Measurements from ENCODE around the gene PPIP5K2. TPM values are rescaled to one million over a fixed set of nuclear protein-coding genes. Genes with fewer than 3 reads are reported as not detected.

PPIP5K2 gene
- total RNA-seq, 1 donor from 2014 or later = 57.8 TPM

- Mint-ChIP-seq H3K36me3 (ENCODE audit: low read depth) (peaks cover 22% of the 10 kb centered on the region), H3K27me3 (ENCODE audit: low read depth) (no peaks in the 10 kb centered on the region), H3K9me3 (ENCODE audit: low read depth) (peaks cover 11% of the 10 kb centered on the region), H3K4me1 (ENCODE audit: low read depth) (peaks cover 7% of the 10 kb centered on the region), H3K4me3 (ENCODE audit: unreplicated experiment) (no peak overlapping the region), H3K27ac (ENCODE audit: unreplicated experiment) (no peak overlapping the region)
- DNase-seq (ENCODE audit: low spot score) = no peak
- no peak for TF ChIP-seq CTCF (IDR thresholded peaks at IDR 0.05)
Observed at GRCh38 chr5:103089272-103089671, 30.8 kb upstream of the PPIP5K2 start.

GRCh38 chr5:103090791-103091190, 29.3 kb upstream of the PPIP5K2 start:
- peaks cover 4% of the 10 kb centered on the region for H3K9me3 Mint-ChIP-seq (ENCODE audit: low read depth)
- no peak overlapping the region for H3K4me3 Mint-ChIP-seq (ENCODE audit: unreplicated experiment)
- no peaks in the 10 kb centered on the region for H3K27me3 Mint-ChIP-seq (ENCODE audit: low read depth)
- peaks cover 11% of the 10 kb centered on the region for H3K36me3 Mint-ChIP-seq (ENCODE audit: low read depth)
- H3K4me1 Mint-ChIP-seq (ENCODE audit: low read depth) = peaks cover 7% of the 10 kb centered on the region
- no peak for TF ChIP-seq CTCF (IDR thresholded peaks at IDR 0.05)
- DNase-seq (ENCODE audit: low spot score) = no peak
- no peak overlapping the region for H3K27ac Mint-ChIP-seq (ENCODE audit: unreplicated experiment)

- peaks cover 4% of the 10 kb centered on the region for H3K9me3 Mint-ChIP-seq (ENCODE audit: low read depth)
- peaks cover 7% of the 10 kb centered on the region for H3K4me1 Mint-ChIP-seq (ENCODE audit: low read depth)
- H3K27me3 Mint-ChIP-seq (ENCODE audit: low read depth) = no peaks in the 10 kb centered on the region
- H3K27ac Mint-ChIP-seq (ENCODE audit: unreplicated experiment) = no peak overlapping the region
- peaks cover 7% of the 10 kb centered on the region for H3K36me3 Mint-ChIP-seq (ENCODE audit: low read depth)
- H3K4me3 Mint-ChIP-seq (ENCODE audit: unreplicated experiment) = no peak overlapping the region
- TF ChIP-seq CTCF (IDR thresholded peaks at IDR 0.05) = no peak
- no peak for DNase-seq (ENCODE audit: low spot score)
Observed at GRCh38 chr5:103092676-103093075, 27.4 kb upstream of the PPIP5K2 start.

- DNase-seq (ENCODE audit: low spot score) = no peak
- H3K4me1 Mint-ChIP-seq (ENCODE audit: low read depth) = peaks cover 7% of the 10 kb centered on the region
- no peak overlapping the region for H3K4me3 Mint-ChIP-seq (ENCODE audit: unreplicated experiment)
- no peaks in the 10 kb centered on the region for H3K27me3 Mint-ChIP-seq (ENCODE audit: low read depth)
- TF ChIP-seq CTCF (IDR thresholded peaks at IDR 0.05) = no peak
- no peak overlapping the region for H3K27ac Mint-ChIP-seq (ENCODE audit: unreplicated experiment)
- H3K36me3 Mint-ChIP-seq (ENCODE audit: low read depth) = peaks cover 6% of the 10 kb centered on the region
- H3K9me3 Mint-ChIP-seq (ENCODE audit: low read depth) = peaks cover 4% of the 10 kb centered on the region
Observed at GRCh38 chr5:103093727-103094126, 26.4 kb upstream of the PPIP5K2 start.

GRCh38 chr5:103094737-103095136, 25.4 kb upstream of the PPIP5K2 start:
- H3K9me3 Mint-ChIP-seq (ENCODE audit: low read depth) = peaks cover 4% of the 10 kb centered on the region
- DNase-seq (ENCODE audit: low spot score) = no peak
- TF ChIP-seq CTCF (IDR thresholded peaks at IDR 0.05) = no peak
- H3K27me3 Mint-ChIP-seq (ENCODE audit: low read depth) = no peaks in the 10 kb centered on the region
- H3K4me1 Mint-ChIP-seq (ENCODE audit: low read depth) = peaks cover 7% of the 10 kb centered on the region
- H3K4me3 Mint-ChIP-seq (ENCODE audit: unreplicated experiment) = no peak overlapping the region
- peaks cover 6% of the 10 kb centered on the region for H3K36me3 Mint-ChIP-seq (ENCODE audit: low read depth)
- no peak overlapping the region for H3K27ac Mint-ChIP-seq (ENCODE audit: unreplicated experiment)

Measured in chondrocyte (in vitro differentiated cells).